Esophagus (tissue), 2 donors: Measurements from ENCODE around the gene S100G. TPM values are rescaled to one million over a fixed set of nuclear protein-coding genes. Genes with fewer than 3 reads are reported as not detected.

Experiments
- H3K27ac ChIP-seq, 2 donors: one replicate each; pipeline ENCODE4 v1.5.1; 2013; ENCODE audit warnings: low read depth in 2 of 2, mild to moderate bottlenecking in 2 of 2, inconsistent platforms in 1 of 2, low read length in 1 of 2, moderate library complexity in 1 of 2
- H3K27me3 ChIP-seq, 2 donors: one replicate each; pipeline ENCODE4 v1.6.1; 2013; ENCODE audit warnings: low read length in 2 of 2, control low read depth in 1 of 2, mild to moderate bottlenecking in 1 of 2; ENCODE audit not compliant: insufficient read depth in 2 of 2, control insufficient read depth in 1 of 2
- H3K36me3 ChIP-seq, 2 donors: one replicate each; pipeline ENCODE4 v1.6.1; 2013; ENCODE audit warnings: low read length in 1 of 2; ENCODE audit not compliant: control insufficient read depth in 2 of 2, insufficient read depth in 2 of 2
- H3K4me1 ChIP-seq, 2 donors: one replicate each; pipeline ENCODE4 v1.6.1; 2013; ENCODE audit warnings: low read length in 1 of 2; ENCODE audit not compliant: control insufficient read depth in 2 of 2, insufficient read depth in 2 of 2
- H3K4me3 ChIP-seq, 2 donors: one replicate each; pipeline ENCODE4 v1.5.1; 2013; ENCODE audit warnings: low read length in 2 of 2, mild to moderate bottlenecking in 2 of 2, low read depth in 1 of 2, moderate library complexity in 1 of 2
- H3K9me3 ChIP-seq, 2 donors: one replicate each; pipeline ENCODE4 v1.6.1; 2013; ENCODE audit warnings: mild to moderate bottlenecking in 2 of 2, low read depth in 1 of 2, low read length in 1 of 2, moderate library complexity in 1 of 2; ENCODE audit not compliant: control insufficient read depth in 2 of 2, insufficient read depth in 1 of 2
- WGBS, 2 donors: extraction: QIAGEN DNeasy Blood & Tissue Kit; methylation state at CpG; one replicate each; pipeline ENCODE4 v1.1.7; 2013; 5-methylcytosine and 5-hydroxymethylcytosine counted together
- polyA plus RNA-seq, 2 donors: library from polyadenylated mRNA; stranded (reverse); fragments of 200-250 nt; gene quantifications; one replicate each; pipeline ENCODE4 v1.2.3, GENCODE V29; 2013
- donor health status: healthy with polysubstance abuse.
- donor health status: Bipolar disorder and iron deficiency.

The S100G gene
- polyA plus RNA-seq, 2 donors: not detected

- Histone ChIP-seq H3K4me1 (peaks cover 0 to 2% of the 10 kb centered on the region in 2 donors), H3K27ac (no peak overlapping the region), H3K4me3 (no peak overlapping the region), H3K27me3 (no peaks in the 10 kb centered on the region), H3K36me3 (no peaks in the 10 kb centered on the region), H3K9me3 (no peaks in the 10 kb centered on the region)
- WGBS, 2 donors: 90 to 96% methylated on average over 5 of the region's 5 CpGs
Measured at GRCh38 chrX:16664074-16664473, 14.1 kb downstream of the S100G start.

GRCh38 chrX:16664626-16665025, 14.7 kb downstream of the S100G start:
- Histone ChIP-seq H3K27me3 (no peaks in the 10 kb centered on the region), H3K4me3 (no peak overlapping the region), H3K4me1 (peaks cover 0 to 2% of the 10 kb centered on the region in 2 donors), H3K27ac (no peak overlapping the region), H3K9me3 (no peaks in the 10 kb centered on the region), H3K36me3 (no peaks in the 10 kb centered on the region)
- WGBS, 2 donors: 88 to 89% methylated on average over 2 of the region's 2 CpGs

- H3K9me3 ChIP-seq: no peaks in the 10 kb centered on the region
- WGBS, 2 donors: 36 to 45% methylated on average over 2 of the region's 2 CpGs
- H3K36me3 ChIP-seq: no peaks in the 10 kb centered on the region
- no peak overlapping the region for H3K4me3 ChIP-seq
- peaks cover 0 to 2% of the 10 kb centered on the region in 2 donors for H3K4me1 ChIP-seq
- no peaks in the 10 kb centered on the region for H3K27me3 ChIP-seq
- no peak overlapping the region for H3K27ac ChIP-seq
Measured at GRCh38 chrX:16665089-16665488, 15.1 kb downstream of the S100G start.

- WGBS, 2 donors: 81 to 84% methylated on average over 4 of the region's 4 CpGs
- H3K9me3 ChIP-seq: no peaks in the 10 kb centered on the region
- H3K27ac ChIP-seq: no peak overlapping the region
- peaks cover 0 to 2% of the 10 kb centered on the region in 2 donors for H3K4me1 ChIP-seq
- no peaks in the 10 kb centered on the region for H3K27me3 ChIP-seq
- no peak overlapping the region for H3K4me3 ChIP-seq
- no peaks in the 10 kb centered on the region for H3K36me3 ChIP-seq
Measured at GRCh38 chrX:16666541-16666940, 16.6 kb downstream of the S100G start.

DNA sequence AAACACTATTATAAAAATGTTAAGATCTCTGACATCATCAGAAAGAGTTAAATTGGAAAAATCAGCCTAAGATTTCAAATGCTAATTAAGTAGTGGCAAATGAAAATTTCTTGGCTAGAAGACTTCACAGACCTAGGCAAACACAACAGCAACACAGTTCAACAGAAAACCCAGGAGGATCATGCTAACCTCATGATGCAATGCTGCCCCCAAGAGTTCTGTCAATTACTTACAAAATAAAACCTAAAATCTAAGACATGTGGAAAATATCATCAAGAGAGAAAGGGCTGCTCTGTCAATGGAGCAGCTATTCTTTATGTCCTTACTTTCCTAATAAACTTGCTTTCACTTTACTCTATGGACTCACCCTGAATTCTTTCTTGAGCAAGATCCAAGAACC, 21.0 kb downstream of the S100G start:
- Histone ChIP-seq H3K4me1 (peaks cover 0 to under 1% of the 10 kb centered on the region in 2 donors), H3K9me3 (no peaks in the 10 kb centered on the region), H3K36me3 (no peaks in the 10 kb centered on the region), H3K27me3 (no peaks in the 10 kb centered on the region), H3K27ac (no peak overlapping the region), H3K4me3 (no peak overlapping the region)

- no peak overlapping the region for H3K27ac ChIP-seq
- peaks cover 0 to 3% of the 10 kb centered on the region in 2 donors for H3K36me3 ChIP-seq
- no peaks in the 10 kb centered on the region for H3K9me3 ChIP-seq
- 83 to 84% methylated on average over 11 of the region's 11 CpGs for WGBS, 2 donors
- no peak overlapping the region for H3K4me3 ChIP-seq
- no peaks in the 10 kb centered on the region for H3K4me1 ChIP-seq
- H3K27me3 ChIP-seq: peaks cover 0 to 2% of the 10 kb centered on the region in 2 donors
Measured at GRCh38 chrX:16678689-16679088, 28.7 kb downstream of the S100G start.

GRCh38 chrX:16683007-16683664, 33.2 kb downstream of the S100G start:
- H3K4me3 ChIP-seq: no peak overlapping the region
- no peaks in the 10 kb centered on the region for H3K9me3 ChIP-seq
- WGBS, 2 donors: 89 to 94% methylated on average over 7 of the region's 7 CpGs
- H3K27me3 ChIP-seq: no peaks in the 10 kb centered on the region
- peaks cover 3 to 8% of the 10 kb centered on the region in 2 donors for H3K36me3 ChIP-seq
- H3K4me1 ChIP-seq: peaks cover 0 to 2% of the 10 kb centered on the region in 2 donors
- no peak overlapping the region for H3K27ac ChIP-seq

DNA sequence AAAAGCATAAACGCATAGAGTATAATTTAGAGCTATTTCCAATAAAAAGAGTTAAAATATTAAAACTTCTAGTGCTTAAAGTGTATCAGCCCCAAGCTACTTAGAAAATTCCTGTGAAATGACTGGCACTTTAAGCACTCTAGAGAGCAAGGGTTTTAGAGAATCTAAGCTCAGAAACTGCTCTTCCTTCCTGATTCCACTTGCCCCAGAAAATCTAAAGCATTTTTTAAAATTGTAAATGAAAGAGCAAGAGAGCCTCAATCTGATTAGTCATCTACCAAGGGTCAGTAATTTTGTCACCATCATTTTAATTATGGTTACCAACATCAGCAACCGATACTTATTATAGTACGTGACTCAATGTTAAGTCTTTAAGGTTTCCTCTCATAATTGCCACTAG, 37.6 kb downstream of the S100G start:
- H3K9me3 ChIP-seq: no peaks in the 10 kb centered on the region
- H3K36me3 ChIP-seq: peaks cover 3 to 11% of the 10 kb centered on the region in 2 donors
- H3K4me1 ChIP-seq: peaks cover 0 to 2% of the 10 kb centered on the region in 2 donors
- WGBS, 2 donors: 95 to 96% methylated on average over 3 of the region's 3 CpGs
- H3K4me3 ChIP-seq: no peak overlapping the region
- H3K27ac ChIP-seq: no peak overlapping the region
- H3K27me3 ChIP-seq: no peaks in the 10 kb centered on the region

DNA sequence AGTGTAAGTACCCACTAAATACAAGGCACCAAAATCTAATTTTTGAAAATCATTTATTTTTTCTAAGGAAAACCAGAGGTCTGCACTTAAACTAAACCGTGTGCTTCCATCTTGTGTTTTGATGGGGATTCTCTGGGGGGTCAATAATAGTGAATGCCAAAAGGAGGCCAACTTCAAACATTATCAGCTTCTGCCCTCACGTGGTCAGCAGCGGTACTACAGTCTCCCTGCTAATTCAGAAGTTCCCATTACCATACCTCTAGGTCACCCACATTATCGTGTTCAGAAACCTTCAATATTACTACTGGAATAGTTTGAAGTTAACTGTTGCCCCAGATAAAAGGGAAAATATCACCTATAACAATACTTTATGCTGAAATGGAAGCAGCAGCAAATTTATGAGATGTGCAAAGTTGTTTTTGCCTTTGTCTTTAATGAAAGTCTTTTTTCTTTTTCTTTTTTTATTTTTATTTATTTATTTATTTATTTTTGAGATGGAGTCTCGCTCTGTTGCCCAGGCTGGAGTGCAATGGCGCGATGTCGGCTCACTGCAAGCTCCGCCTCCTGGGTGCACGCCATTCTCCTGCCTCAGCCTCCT, 45.2 kb downstream of the S100G start:
- H3K4me1 ChIP-seq: no peaks in the 10 kb centered on the region
- WGBS, 2 donors: 56 to 57% methylated on average over 10 of the region's 10 CpGs
- no peak overlapping the region for H3K27ac ChIP-seq
- no peaks in the 10 kb centered on the region for H3K27me3 ChIP-seq
- H3K9me3 ChIP-seq: no peaks in the 10 kb centered on the region
- H3K4me3 ChIP-seq: no peak overlapping the region
- H3K36me3 ChIP-seq: peaks cover 0 to 5% of the 10 kb centered on the region in 2 donors

DNA sequence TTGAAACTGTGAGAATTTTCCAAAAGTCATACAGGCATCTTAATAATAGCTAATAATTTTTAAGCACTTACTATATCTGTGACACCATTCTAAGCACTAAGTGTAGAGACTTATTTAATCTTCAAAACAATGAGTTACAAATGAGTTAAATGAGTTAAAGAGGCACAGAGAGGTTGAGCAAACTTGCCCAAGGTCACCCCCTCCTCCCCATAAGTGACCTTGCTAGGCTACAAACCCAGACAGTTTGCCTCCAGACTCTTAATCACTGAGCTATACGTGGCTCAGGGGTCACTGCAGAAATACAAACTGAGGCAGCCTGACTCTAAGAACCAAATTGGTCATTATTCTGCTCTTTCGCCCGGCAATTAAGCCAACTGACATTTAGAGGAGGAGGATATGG, 47.0 kb downstream of the S100G start:
- Histone ChIP-seq H3K4me3 (no peak overlapping the region), H3K27ac (no peak overlapping the region), H3K4me1 (no peaks in the 10 kb centered on the region), H3K36me3 (peaks cover 0 to 3% of the 10 kb centered on the region in 2 donors), H3K27me3 (no peaks in the 10 kb centered on the region), H3K9me3 (no peaks in the 10 kb centered on the region)
- 67 to 79% methylated on average over 3 of the region's 3 CpGs for WGBS, 2 donors
